ENCODE measurements around the gene GLI1.

The GLI1 gene

GRCh38 chr12:57521525-57522010 is 62.0 kb downstream of the GLI1 start:
- DNase-seq: peak; percentile 31
